HG03066 (cell line): ENCODE data around the gene MS4A10.

Experiments
- ATAC-seq: cut with Tn5 transposase; IDR thresholded peaks from one replicate; pipeline ENCODE4 v1.9.1; 2021; ENCODE audit warnings: low read depth; ENCODE audit not compliant: unreplicated experiment

Gene MS4A10

GRCh38 chr11:60845338-60845737 is 60.2 kb downstream of the MS4A10 start:
- no peak for ATAC-seq

GRCh38 chr11:60847281-60847680 is 62.1 kb downstream of the MS4A10 start:
- ATAC-seq, result no peak

- ATAC-seq, result no peak
Observed at GRCh38 chr11:60847896-60848295, 62.8 kb downstream of the MS4A10 start.

GRCh38 chr11:60848714-60849151 is 63.6 kb downstream of the MS4A10 start:
- ATAC-seq, result no peak

- no peak for ATAC-seq
Observed at GRCh38 chr11:60849641-60850520, 64.7 kb downstream of the MS4A10 start.
